ENCODE measurements around the gene CHRNA3.

GRCh38 chr15:78573416-78573815, 47.4 kb downstream of the CHRNA3 start:
- TF ChIP-seq CTCF (IDR thresholded peaks at IDR 0.05) (no peak), ZFX (IDR thresholded peaks at IDR 0.05; ENCODE audit: borderline replicate concordance) (no peak)
